GM21447 (cell line): ENCODE measurements around the gene MTA3.

ENCODE experiments used
- ATAC-seq: cut with Tn5 transposase; IDR thresholded peaks from one replicate; pipeline ENCODE4 v1.9.1; 2021; ENCODE audit not compliant: unreplicated experiment

The MTA3 gene

DNA sequence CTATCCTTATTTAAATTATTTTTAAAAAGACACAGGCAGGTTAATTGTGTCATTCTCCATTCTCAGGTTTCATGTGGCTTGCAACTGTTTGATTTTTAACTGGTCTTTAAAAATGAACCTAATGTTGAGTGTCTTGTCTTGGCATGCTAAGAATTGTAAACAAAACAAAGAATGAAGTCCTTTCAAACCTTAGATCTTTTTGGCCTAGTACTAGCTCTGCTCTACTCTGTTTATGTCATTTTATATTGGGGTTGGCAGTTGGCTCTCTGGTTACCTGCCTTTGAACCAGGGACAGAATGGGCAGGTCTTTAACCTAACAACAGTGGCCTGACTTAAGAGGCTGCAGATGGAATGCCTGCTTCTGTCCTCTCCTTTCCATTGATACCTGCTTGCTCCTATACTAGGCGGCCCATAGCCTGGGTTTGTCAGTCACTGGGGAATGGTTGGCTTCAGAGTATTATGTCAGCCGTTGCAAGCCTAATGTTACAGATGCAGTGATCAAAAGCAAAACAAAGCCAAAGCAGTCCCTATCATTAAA, 85.5 kb downstream of the MTA3 start:
- no peak for ATAC-seq

DNA sequence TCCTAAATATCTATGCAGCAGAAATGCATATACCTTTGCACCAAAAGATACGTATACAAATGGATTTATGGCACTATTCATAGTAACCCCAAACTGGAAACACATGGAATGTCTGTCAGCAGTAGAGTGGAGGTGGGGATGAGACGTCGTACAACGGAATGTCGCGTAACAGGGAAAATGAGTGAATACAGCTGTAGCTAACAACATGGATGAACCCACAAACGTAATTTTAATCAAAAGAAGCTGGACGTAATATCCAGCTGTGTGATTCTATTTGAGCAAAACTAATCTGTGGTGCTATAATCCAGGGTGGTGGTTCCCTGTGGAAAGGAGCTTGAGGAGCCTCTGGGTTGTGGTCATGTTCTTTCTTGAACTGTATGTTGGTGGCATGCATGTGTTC, 89.9 kb downstream of the MTA3 start:
- no peak for ATAC-seq

DNA sequence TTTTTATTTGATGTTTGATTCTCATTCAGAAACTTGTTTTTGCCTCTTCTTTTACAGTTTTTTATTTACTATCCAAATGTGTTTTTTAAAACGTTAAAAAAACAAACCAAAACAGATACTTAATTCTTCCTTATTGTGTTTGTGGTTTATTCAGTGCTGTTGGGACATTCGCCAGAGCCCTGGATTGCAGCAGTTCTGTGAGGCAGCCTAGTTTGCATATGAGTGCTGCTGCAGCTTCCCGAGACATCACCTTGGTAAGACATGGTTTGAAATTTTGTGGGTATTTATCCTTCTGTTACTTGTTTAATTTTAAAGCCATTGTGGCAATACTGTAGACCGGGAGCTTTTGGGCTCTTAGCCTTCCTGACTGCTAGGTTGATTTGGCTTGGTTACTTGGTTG, 91.2 kb downstream of the MTA3 start:
- ATAC-seq, result no peak

- ATAC-seq, result peak; percentile 79
These were observed 94.8 kb downstream of the MTA3 start for GRCh38 chr2:42663106-42663780.

GRCh38 chr2:42663828-42664227, 95.4 kb downstream of the MTA3 start:
- peak; percentile 72 for ATAC-seq

DNA sequence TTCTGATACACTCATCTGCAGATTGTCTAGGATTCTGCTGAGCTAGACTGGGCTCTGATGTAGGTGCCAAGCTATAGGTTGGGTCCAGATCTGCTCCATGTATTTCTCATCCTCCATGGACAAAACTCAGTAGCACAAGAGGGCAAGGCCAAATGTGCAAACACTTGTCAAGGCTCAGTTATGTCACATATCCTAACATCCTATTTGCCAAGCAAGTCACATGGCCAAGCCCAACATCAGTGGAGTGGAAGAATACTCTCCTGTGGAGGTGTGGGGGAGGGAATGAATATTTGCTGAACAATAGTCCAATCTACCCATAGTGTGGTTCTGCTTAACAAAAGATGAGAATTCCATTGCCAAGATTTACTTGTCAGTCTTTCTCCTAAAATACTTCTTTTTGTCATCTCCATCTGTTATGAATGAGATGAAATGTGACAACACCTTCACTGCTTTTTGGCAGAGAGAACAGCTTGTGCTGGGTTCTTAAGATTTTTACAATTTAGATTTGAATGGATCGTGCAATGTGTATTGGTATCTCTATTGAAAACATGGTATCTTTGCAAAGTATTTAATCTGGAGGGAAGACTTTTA, 105.7 kb downstream of the MTA3 start:
- ATAC-seq, result no peak

DNA sequence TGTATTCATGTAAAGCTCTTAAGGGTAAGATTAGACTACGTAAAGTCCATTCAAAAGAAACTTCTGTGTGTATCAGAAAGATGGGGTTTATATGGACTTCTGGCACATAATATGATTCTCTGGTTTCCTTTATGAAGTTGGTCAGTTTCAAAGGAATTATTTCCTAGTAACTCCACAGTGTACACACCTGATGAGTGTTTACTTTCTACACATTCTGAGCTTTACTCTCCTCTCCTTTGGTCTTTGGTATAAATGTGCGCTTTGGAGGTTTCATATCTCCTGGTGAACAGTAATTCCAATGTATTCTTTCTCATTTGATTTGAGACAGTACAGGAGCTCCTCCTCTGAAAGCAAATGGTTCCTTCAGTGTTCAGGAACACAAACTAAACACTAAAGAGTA, 107.4 kb downstream of the MTA3 start:
- ATAC-seq, result no peak

DNA sequence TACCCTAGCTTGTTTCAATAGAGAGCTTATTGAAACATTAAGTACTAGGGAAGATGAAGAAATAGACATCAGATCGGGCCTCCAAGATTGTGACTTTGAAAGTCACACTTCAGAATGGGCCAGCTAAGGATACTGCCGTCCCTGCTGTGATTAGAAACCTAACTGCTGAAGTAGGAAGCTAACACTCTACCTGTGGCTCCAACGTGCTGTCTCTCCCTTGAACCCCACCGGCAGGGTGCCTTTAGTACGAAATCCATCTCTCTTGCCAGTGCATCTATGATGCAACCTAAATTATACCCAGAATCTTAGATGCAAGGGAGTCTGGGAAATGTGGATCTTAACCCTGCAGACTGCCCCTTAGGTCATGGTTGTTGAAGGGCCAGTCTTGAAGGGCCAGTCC, 116.9 kb downstream of the MTA3 start:
- ATAC-seq, result no peak

DNA sequence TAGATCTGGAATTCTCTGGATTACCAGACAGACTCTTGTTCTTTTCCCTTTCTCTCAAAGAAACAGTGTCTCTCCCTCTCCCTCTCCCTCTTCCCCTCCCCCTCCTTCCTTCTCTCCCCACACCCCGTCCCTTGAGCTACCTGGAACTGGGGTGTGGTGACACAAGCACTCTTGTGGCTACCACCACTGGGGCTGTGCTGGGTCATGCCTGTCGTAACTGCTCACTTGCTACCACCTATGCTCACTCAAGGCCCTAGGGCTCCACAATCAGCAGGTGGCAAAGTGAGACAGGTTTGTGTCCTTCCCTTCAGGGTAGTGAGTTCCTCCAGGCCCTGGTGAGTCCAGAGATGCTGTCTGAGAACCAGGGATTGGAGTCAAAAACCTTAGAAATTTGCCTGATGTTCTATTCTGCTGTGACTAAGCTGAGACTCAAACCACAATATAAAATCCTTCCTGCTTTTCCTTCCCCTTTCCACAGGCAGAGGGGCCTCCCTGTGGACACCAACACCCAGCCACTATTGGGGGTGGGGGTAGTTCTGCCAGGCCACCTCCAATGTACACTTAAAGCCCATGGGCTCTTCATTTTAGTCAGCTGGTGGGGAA, 124.7 kb downstream of the MTA3 start:
- no peak for ATAC-seq

- no peak for ATAC-seq
These were observed 125.5 kb downstream of the MTA3 start for GRCh38 chr2:42693688-42694479.

DNA sequence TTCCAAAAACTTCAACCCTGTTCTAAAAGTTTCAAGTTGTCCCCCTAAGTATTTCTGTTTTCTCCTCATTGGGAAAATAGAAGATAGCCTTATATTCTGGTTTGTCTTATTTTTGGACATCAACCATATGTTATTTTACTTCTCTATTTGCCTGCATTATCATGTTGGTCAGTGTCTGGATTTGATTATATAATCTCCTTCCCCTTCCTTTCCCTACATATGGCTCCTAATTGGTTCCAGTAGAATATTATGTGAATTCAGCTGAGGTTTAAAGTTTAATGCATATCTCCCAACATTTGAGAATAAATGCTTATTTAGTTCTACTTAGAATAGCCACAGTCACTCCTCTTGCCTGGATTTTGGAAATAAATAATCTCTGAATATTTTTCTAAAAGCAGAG, 128.6 kb downstream of the MTA3 start:
- no peak for ATAC-seq

GRCh38 chr2:42698940-42699339, 130.5 kb downstream of the MTA3 start:
- no peak for ATAC-seq

DNA sequence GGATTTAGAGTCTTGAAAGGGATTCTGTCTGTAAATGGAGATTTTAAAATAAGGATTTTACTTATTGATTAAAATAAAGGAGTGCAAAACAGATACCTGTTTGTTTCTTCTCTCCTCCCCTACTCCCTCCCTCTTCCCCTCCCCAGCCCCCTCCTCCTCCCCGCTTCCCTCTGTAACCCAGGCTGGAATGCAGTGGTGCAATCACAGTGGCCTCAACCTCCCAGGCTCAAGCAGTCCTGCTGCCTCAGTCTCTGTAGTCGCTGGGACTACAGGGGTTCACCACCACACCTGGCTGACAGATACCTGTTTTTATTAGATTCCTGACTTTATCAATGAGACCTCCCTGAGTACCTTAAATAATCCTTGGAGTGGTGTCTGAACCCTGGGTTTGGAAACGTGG, 138.4 kb downstream of the MTA3 start:
- no peak for ATAC-seq

DNA sequence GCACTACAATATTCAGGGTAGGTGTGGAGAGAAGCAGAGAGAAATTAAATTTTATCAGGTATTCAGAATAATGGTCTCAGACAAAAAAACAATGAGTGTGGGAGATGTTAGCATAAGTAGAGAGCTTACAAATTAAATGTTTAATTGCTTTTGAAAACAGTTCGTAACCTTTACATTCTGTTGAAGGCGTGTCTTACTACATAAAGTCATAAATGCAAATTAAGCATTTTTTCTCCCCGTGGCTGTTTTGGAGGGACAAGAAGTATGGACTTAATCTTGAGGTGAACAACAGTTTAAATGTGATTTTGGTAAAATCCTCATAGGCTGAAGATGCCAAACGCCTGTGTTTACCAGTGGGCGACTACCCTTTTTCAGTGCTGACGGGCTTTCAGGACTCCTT, 139.7 kb downstream of the MTA3 start:
- no peak for ATAC-seq

- ATAC-seq, result no peak
These were observed 143.5 kb downstream of the MTA3 start for GRCh38 chr2:42711896-42712295.

- ATAC-seq, result no peak
These were observed 144.5 kb downstream of the MTA3 start for GRCh38 chr2:42712934-42713333.

- ATAC-seq, result no peak
These were observed 145.5 kb downstream of the MTA3 start for GRCh38 chr2:42713920-42714319.

DNA sequence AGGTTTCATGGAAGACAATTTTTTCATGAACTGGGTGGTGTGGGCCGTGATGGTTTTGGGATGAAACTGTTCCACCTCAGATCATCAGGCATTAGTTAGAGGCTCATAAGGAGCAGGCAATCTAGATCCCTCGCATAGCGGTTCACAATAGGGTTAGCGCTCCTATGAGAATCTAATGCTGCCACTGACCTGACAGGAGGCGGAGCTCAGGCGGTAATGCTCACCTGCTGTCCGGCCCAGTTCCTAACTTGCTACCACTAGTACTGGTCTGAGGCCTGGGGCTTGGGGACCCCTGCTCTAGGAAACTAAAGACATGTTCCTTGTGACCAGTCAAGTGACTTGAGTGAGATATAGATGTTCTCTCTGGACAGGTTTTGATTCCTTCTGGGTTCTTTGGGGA, 146.3 kb downstream of the MTA3 start:
- no peak for ATAC-seq

GRCh38 chr2:42721898-42722297, 153.5 kb downstream of the MTA3 start:
- ATAC-seq, result no peak

DNA sequence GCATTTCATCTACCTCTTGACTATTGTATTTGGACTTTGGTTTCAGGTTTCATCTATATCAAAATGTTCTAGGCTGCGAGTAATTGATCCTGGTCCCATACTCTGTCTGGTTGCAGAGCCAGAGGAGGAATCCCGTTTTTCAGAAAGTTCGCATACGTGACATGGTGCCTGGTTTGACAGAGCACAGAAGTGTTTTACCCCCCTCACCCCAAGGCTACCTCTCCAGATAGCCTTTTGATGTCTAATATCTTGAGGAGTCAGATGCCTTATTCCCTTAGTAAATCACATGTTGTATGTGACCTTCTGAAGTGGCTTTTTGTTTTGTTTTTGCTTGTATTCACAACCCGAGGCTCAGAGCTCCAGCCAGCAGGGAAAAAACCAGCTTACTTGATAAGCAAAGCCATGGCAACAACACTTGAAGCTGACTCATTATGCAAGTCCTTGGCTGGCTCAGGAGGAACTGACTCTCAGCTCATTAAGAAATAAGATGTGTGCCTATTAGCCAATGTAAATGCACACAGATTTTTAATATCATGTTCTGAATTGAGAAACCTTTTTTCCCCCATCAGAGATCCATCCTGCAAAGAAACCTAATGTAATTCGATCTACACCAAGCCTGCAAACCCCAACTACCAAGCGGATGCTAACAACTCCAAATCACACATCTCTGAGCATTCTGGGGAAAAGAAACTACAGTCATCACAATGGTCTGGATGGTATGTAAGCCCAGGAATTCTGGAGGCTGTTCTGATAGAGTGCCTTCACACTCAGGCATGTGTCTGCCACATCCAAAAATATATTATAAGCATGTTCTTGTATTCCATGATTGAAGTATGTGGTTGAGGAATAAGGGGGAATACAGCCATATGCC, 154.1 kb downstream of the MTA3 start:
- ATAC-seq, result peak; percentile 99

GRCh38 chr2:42723465-42723864, 155.0 kb downstream of the MTA3 start:
- ATAC-seq, result no peak
